Nephron progenitor cell (in vitro differentiated cells): Measurements from ENCODE around the gene TFDP2.
A peak's percentile ranks its signal among the peaks of the same experiment; 100 is the strongest.

ENCODE experiments used
- DNase-seq: peaks from one replicate; pipeline ENCODE4 v3.0.0; 2021
- H3K27ac Mint-ChIP-seq: 2 replicates; pipeline ENCODE4 v1.8.0; 2021; ENCODE audit warnings: mild to moderate bottlenecking, moderate library complexity, mixed read lengths
- H3K27me3 Mint-ChIP-seq: 2 replicates; pipeline ENCODE4 v1.8.0; 2021; ENCODE audit warnings: mild to moderate bottlenecking, low read depth, mixed read lengths; ENCODE audit not compliant: poor library complexity
- H3K36me3 Mint-ChIP-seq: 2 replicates; pipeline ENCODE4 v1.8.0; 2021; ENCODE audit warnings: low read depth, mixed read lengths
- H3K4me1 Mint-ChIP-seq: 2 replicates; pipeline ENCODE4 v1.8.0; 2021; ENCODE audit warnings: mixed read lengths
- H3K4me3 Mint-ChIP-seq: 2 replicates; pipeline ENCODE4 v1.8.0; 2021; ENCODE audit warnings: mild to moderate bottlenecking, moderate library complexity, mixed read lengths
- H3K9me3 Mint-ChIP-seq: 2 replicates; pipeline ENCODE4 v1.8.0; 2021; ENCODE audit warnings: mild to moderate bottlenecking, moderate library complexity, mixed read lengths
- CTCF ChIP-seq: fragments of 200-600 bp; sonication (generic); IDR thresholded peaks from 2 replicates; pipeline ENCODE4 v1.5.0; 2021; ENCODE audit warnings: antibody characterized with exemption

The TFDP2 gene

GRCh38 chr3:141952611-141953010 lies 196.7 kb downstream of the TFDP2 start:
- no peak for TF ChIP-seq CTCF
- no peak for DNase-seq
- peak overlapping the region; percentile 92 for H3K27ac Mint-ChIP-seq
- peaks cover 58% of the 10 kb centered on the region for H3K4me1 Mint-ChIP-seq
- peaks cover 74% of the 10 kb centered on the region for H3K36me3 Mint-ChIP-seq
- peaks cover 3% of the 10 kb centered on the region for H3K27me3 Mint-ChIP-seq
- no peaks in the 10 kb centered on the region for H3K9me3 Mint-ChIP-seq
- no peak overlapping the region for H3K4me3 Mint-ChIP-seq

- peaks cover 60% of the 10 kb centered on the region for H3K4me1 Mint-ChIP-seq
- no peak for DNase-seq
- H3K9me3 Mint-ChIP-seq = no peaks in the 10 kb centered on the region
- no peak for TF ChIP-seq CTCF
- H3K27me3 Mint-ChIP-seq = peaks cover 3% of the 10 kb centered on the region
- peak overlapping the region; percentile 61 for H3K27ac Mint-ChIP-seq
- peaks cover 59% of the 10 kb centered on the region for H3K36me3 Mint-ChIP-seq
- H3K4me3 Mint-ChIP-seq = no peak overlapping the region
Observed at GRCh38 chr3:141950572-141951493, 198.5 kb downstream of the TFDP2 start.

- no peak for DNase-seq
- H3K27me3 Mint-ChIP-seq = peaks cover 3% of the 10 kb centered on the region
- H3K36me3 Mint-ChIP-seq = peaks cover 53% of the 10 kb centered on the region
- peaks cover 58% of the 10 kb centered on the region for H3K4me1 Mint-ChIP-seq
- no peaks in the 10 kb centered on the region for H3K9me3 Mint-ChIP-seq
- H3K4me3 Mint-ChIP-seq = no peak overlapping the region
- peak overlapping the region; percentile 52 for H3K27ac Mint-ChIP-seq
- TF ChIP-seq CTCF = no peak
Observed at GRCh38 chr3:141949972-141950371, 199.4 kb downstream of the TFDP2 start.

- no peak for TF ChIP-seq CTCF
- Mint-ChIP-seq H3K27ac (peak overlapping the region; percentile 75), H3K36me3 (peaks cover 57% of the 10 kb centered on the region), H3K27me3 (peaks cover 3% of the 10 kb centered on the region), H3K4me1 (peaks cover 53% of the 10 kb centered on the region), H3K4me3 (no peak overlapping the region), H3K9me3 (no peaks in the 10 kb centered on the region)
- DNase-seq = no peak
Observed at GRCh38 chr3:141949399-141949798, 199.9 kb downstream of the TFDP2 start.

GRCh38 chr3:141945726-141946485 lies 203.4 kb downstream of the TFDP2 start:
- Mint-ChIP-seq H3K4me3 (no peak overlapping the region), H3K4me1 (peaks cover 18% of the 10 kb centered on the region), H3K9me3 (no peaks in the 10 kb centered on the region), H3K36me3 (peaks cover 39% of the 10 kb centered on the region), H3K27me3 (peaks cover 3% of the 10 kb centered on the region), H3K27ac (peak overlapping the region; percentile 51)
- TF ChIP-seq CTCF = no peak
- DNase-seq = no peak
